Measurements from ENCODE around the gene NXPE3. TPM values are rescaled to one million over a fixed set of nuclear protein-coding genes. Genes with fewer than 3 reads are reported as not detected.

Gene NXPE3
- polyA plus RNA-seq, 3 donors: 1.7 to 6.0 (median 4.8) TPM

- WGBS, 3 donors: 52 to 66% (median 55%) methylated on average over 3 of the region's 3 CpGs
- no peak overlapping the region for H3K27ac ChIP-seq (ENCODE audit: low read depth, low read length)
Measured at GRCh38 chr3:101824702-101825101, 45.7 kb downstream of the NXPE3 start.

GRCh38 chr3:101825904-101826445 is 47.0 kb downstream of the NXPE3 start:
- H3K27ac ChIP-seq (ENCODE audit: low read depth, low read length): no peak overlapping the region
- WGBS, 3 donors: 40 to 68% (median 67%) methylated on average over 2 of the region's 2 CpGs

- no peak overlapping the region for H3K27ac ChIP-seq (ENCODE audit: low read depth, low read length)
- WGBS, 3 donors: 2 to 3% (median 2%) methylated on average over 30 of the region's 30 CpGs
Measured at GRCh38 chr3:101827211-101828174, 48.5 kb downstream of the NXPE3 start.

DNA sequence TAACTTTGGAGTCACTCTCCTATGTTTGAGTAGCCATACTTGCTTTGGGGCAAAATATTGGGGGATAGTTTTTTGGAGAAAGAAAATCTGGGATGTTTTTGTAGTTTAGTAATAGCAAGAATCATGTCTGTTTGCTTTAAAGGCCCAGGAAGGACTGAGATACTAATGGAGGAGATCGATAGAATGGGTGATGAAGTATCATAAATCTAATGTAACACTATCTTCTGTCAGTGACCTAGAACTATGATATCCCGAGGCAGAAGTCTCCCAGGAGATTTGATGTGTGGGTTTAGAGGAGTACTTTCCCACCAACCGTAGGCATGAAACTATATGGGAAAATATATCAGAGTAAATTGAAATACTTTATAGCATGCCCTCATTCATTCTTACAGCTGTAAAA is 49.3 kb downstream of the NXPE3 start:
- 8 to 13% (median 12%) methylated on average over 3 of the region's 3 CpGs for WGBS, 3 donors
- no peak overlapping the region for H3K27ac ChIP-seq (ENCODE audit: low read depth, low read length)

- H3K27ac ChIP-seq (ENCODE audit: low read depth, low read length): no peak overlapping the region
- WGBS, 3 donors: 24 to 52% (median 25%) methylated on average over 9 of the region's 9 CpGs
Measured at GRCh38 chr3:101828691-101829436, 49.9 kb downstream of the NXPE3 start.

DNA sequence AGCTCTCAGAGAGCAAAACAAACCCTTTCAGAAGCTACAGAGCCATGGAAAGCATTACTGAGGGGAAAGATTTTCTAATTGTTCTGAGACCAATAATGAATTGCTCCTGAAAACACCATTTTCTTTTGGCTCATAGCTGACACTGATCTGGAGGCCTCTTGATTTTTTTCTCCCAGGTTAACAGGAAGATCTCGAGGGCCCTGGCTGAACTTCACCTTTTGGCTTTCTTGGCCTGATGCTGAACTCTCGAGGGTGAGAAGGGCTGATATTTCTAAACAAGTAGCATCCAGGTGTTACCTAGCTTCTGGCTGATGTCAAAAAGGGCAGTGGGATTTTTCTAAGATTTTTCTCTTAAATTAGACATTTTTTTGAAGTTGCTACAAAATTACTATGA is 50.4 kb downstream of the NXPE3 start:
- H3K27ac ChIP-seq (ENCODE audit: low read depth, low read length): no peak overlapping the region
- 37 to 50% (median 46%) methylated on average over 2 of the region's 2 CpGs for WGBS, 3 donors

DNA sequence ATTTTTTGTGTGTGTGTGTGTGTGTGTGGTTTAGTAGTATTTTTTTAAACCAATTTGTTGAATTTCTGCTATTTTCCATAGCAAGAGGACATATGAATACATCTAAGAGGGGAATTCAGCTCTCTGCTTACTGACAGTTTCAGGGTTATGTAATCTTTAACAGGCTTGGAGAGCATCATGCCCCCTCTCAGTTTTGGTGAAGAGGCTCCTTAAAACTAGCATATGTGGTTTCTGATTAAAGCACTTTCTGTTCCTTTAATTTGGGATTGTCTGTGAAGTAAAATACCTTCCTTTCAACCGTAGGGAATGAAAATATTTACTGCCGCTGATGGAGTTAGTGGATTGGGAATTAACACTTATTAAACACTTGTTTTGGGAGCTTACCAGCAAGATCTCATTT is 50.9 kb downstream of the NXPE3 start:
- no peak overlapping the region for H3K27ac ChIP-seq (ENCODE audit: low read depth, low read length)
- 60 to 65% (median 61%) methylated on average over 2 of the region's 2 CpGs for WGBS, 3 donors

GRCh38 chr3:101833446-101833974 is 54.5 kb downstream of the NXPE3 start:
- 29 to 83% (median 74%) methylated on average over 2 of the region's 2 CpGs for WGBS, 3 donors
- no peak overlapping the region for H3K27ac ChIP-seq (ENCODE audit: low read depth, low read length)

GRCh38 chr3:101835676-101836075 is 56.7 kb downstream of the NXPE3 start:
- WGBS, 3 donors: 95 to 99% (median 96%) methylated on average over 2 of the region's 2 CpGs
- no peak overlapping the region for H3K27ac ChIP-seq (ENCODE audit: low read depth, low read length)

GRCh38 chr3:101836160-101836559 is 57.1 kb downstream of the NXPE3 start:
- H3K27ac ChIP-seq (ENCODE audit: low read depth, low read length): no peak overlapping the region
- 94 to 98% (median 96%) methylated on average over 6 of the region's 6 CpGs for WGBS, 3 donors

GRCh38 chr3:101836652-101837598 is 57.9 kb downstream of the NXPE3 start:
- 55 to 65% (median 55%) methylated on average over 3 of the region's 3 CpGs for WGBS, 3 donors
- H3K27ac ChIP-seq (ENCODE audit: low read depth, low read length): no peak overlapping the region

DNA sequence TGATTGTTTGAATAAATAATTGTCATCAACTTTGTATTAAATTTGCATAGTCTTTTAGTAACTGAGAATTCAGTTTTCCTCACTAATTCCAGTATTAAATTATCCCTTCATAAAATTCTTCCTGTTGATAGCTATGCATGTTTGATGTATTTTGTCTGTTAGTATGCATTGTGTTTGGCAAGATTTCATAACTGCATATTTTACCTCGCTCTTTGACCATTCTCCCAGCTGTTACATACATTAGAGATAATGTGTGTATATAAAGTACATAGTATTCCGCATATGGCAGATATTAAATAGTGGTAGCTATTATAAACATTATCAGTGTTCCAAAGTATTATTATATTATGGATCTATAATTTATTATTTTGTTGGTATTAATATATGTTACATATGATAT is 59.7 kb downstream of the NXPE3 start:
- H3K27ac ChIP-seq (ENCODE audit: low read depth, low read length): no peak overlapping the region
- 84 to 95% (median 94%) methylated on average over 2 of the region's 2 CpGs for WGBS, 3 donors

DNA sequence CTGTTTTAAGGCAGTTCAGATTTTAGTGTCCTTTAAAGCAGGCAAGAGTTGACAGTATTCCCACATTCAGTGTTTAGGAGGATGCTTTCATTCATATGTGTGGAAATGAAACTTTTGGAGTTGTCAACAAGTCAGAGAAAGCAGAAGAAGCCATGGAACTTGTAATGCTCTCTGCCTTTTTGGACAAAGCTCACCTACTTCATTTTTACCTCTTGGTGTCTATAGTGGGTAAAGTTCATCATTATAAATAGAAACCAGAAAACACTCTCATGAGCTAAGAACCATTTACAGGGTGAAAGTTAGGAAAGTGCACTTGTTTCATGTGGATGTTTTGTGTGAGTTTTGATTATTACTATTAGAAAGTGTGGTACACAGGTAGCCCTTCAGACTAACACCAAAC is 61.1 kb downstream of the NXPE3 start:
- H3K27ac ChIP-seq (ENCODE audit: low read depth, low read length): no peak overlapping the region

DNA sequence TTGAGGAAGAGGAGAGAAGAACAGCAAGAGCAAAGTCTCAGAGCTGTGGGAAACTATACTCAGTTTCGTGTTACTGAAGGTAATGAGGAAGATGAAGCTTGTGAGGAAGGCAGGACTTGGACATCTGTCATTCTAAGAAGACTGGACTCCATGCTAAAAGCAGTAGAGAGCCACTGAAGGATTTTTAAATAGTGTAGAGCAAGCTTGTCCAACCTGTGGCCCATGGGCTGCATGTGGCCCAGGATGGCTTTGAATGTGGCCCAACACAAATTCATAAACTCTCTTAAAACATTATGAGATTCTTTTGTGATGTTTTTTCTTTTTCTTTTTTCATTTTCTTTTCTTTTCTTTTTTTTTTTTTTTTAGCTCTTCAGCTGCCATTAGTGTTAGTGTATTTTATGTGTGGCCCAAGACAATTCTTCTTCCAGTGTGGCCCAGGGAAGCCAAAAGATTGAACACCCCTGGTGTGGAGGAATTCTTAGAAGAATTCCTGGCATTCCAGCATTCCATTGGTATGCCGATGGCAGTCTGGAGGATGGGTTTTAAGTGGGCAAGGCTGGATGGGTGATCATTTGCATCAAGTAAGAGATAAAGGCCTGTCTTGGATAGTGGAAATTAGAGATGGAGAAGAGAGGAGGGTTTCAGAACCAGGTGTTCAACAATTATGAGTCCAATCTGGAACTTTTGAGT is 63.4 kb downstream of the NXPE3 start:
- no peak overlapping the region for H3K27ac ChIP-seq (ENCODE audit: low read depth, low read length)
- WGBS, 3 donors: 78 to 89% (median 87%) methylated on average over 2 of the region's 2 CpGs

GRCh38 chr3:101842935-101843330 is 63.9 kb downstream of the NXPE3 start:
- 73 to 93% (median 88%) methylated on average over 3 of the region's 3 CpGs for WGBS, 3 donors
- no peak overlapping the region for H3K27ac ChIP-seq (ENCODE audit: low read depth, low read length)

GRCh38 chr3:101845425-101845824 is 66.4 kb downstream of the NXPE3 start:
- WGBS, 3 donors: 68 to 99% (median 96%) methylated on average over 2 of the region's 2 CpGs

GRCh38 chr3:101846709-101847108 is 67.7 kb downstream of the NXPE3 start:
- no peak overlapping the region for H3K27ac ChIP-seq (ENCODE audit: low read depth, low read length)
- WGBS, 3 donors: 94 to 97% (median 96%) methylated on average over 2 of the region's 2 CpGs

More at GRCh38 chr3:101845425-101845824, 66.4 kb downstream of the NXPE3 start:
- H3K27ac ChIP-seq (ENCODE audit: low read depth, low read length): no peak overlapping the region
